K562 (cell line): ENCODE data around the gene ZC3H12C. TPM values are rescaled to one million over a fixed set of nuclear protein-coding genes. Genes with fewer than 3 reads are reported as not detected.

Source experiments
- CCNT2 ChIP-seq: IDR thresholded peaks from 2 replicates; pipeline ENCODE4 v1.6.1; 2011; ENCODE audit warnings: borderline replicate concordance, low read depth, mild to moderate bottlenecking, moderate library complexity, mixed read lengths, low read length; ENCODE audit not compliant: insufficient read length; ENCODE audit errors: extremely low read depth
- E2F3 ChIP-seq: fragments of 250-450 bp; sonication (Bioruptor Pico); IDR thresholded peaks from 2 replicates; pipeline ENCODE4 v1.4.0; 2020; ENCODE audit warnings: mild to moderate bottlenecking
- ILK ChIP-seq: fragments of 450-650 bp; IDR thresholded peaks from 2 replicates; pipeline ENCODE4 v1.6.1; 2016; ENCODE audit warnings: missing genetic modification characterization, low read depth, mild to moderate bottlenecking, missing compliant biosample characterization, moderate library complexity, borderline replicate concordance
- MAZ ChIP-seq, 2 experiments: fragments of 450-650 bp in 1 of 2; sonication (generic) in 1 of 2; formaldehyde crosslinking; IDR thresholded peaks in 1 of 2; conservative IDR thresholded peaks in 1 of 2; 2 replicates each; pipeline versions ENCODE4 v1.4.0 to v1.5.0; 2020; ENCODE audit warnings: mild to moderate bottlenecking in 1 of 2, missing genetic modification reagents in 1 of 2
- NR2C2 ChIP-seq, 2 experiments: fragments of 200-800 bp in 1 of 2; sonication (Bioruptor generic) in 1 of 2; sonication (generic) in 1 of 2; formaldehyde crosslinking in 1 of 2; IDR thresholded peaks; 2 replicates each; pipeline versions ENCODE4 v1.6.1 to v1.8.0; 2016 to 2022; ENCODE audit warnings: mild to moderate bottlenecking in 1 of 2, missing compliant biosample characterization in 1 of 2, missing genetic modification characterization in 1 of 2, missing genetic modification reagents in 1 of 2
- NR4A1 ChIP-seq, 2 experiments: fragments of 250-450 bp in 1 of 2; fragments of 450-650 bp in 1 of 2; sonication (Bioruptor Pico) in 1 of 2; IDR thresholded peaks; 2 replicates each; pipeline versions ENCODE4 v1.4.0 to v1.6.1; 2016 to 2020; ENCODE audit warnings: mild to moderate bottlenecking in 2 of 2, missing compliant biosample characterization in 1 of 2, missing genetic modification characterization in 1 of 2, moderate library complexity in 1 of 2
- PTTG1 ChIP-seq: fragments of 450-650 bp; IDR thresholded peaks from 2 replicates; pipeline ENCODE4 v1.6.1; 2016; ENCODE audit warnings: low read depth, mild to moderate bottlenecking, missing genetic modification characterization, missing compliant biosample characterization
- PYGO2 ChIP-seq: fragments of 450-650 bp; IDR thresholded peaks from 2 replicates; pipeline ENCODE4 v1.6.1; 2016; ENCODE audit warnings: mild to moderate bottlenecking, missing genetic modification characterization, moderate library complexity, missing compliant biosample characterization
- RBM15 ChIP-seq: fragments of 200-400 bp; formaldehyde crosslinking; IDR thresholded peaks from 2 replicates; pipeline ENCODE4 v1.6.1; 2018; ENCODE audit warnings: mild to moderate bottlenecking, low read length, moderate library complexity; ENCODE audit not compliant: insufficient read depth
- TEAD1 ChIP-seq, 2 experiments: fragments of 450-650 bp in 1 of 2; sonication (generic) in 1 of 2; formaldehyde crosslinking; IDR thresholded peaks; 2 replicates each; pipeline versions ENCODE4 v1.4.0 to v1.8.0; 2020 to 2022; ENCODE audit warnings: mild to moderate bottlenecking in 2 of 2, missing genetic modification reagents in 1 of 2
- USF2 ChIP-seq: sonication (generic); formaldehyde crosslinking; IDR thresholded peaks from 2 replicates; pipeline ENCODE4 v1.5.0; 2020; ENCODE audit warnings: missing genetic modification reagents
- ZBTB9 ChIP-seq: fragments of 450-650 bp; formaldehyde crosslinking; IDR thresholded peaks from 2 replicates; pipeline ENCODE4 v1.4.0; 2020; ENCODE audit warnings: mild to moderate bottlenecking, moderate library complexity
- ZFP1 ChIP-seq: fragments of 450-650 bp; formaldehyde crosslinking; IDR thresholded peaks from 2 replicates; pipeline ENCODE4 v1.4.0; 2020; ENCODE audit warnings: mild to moderate bottlenecking, mixed read lengths
- ZNF23 ChIP-seq: fragments of 250-450 bp; sonication (Bioruptor Pico); IDR thresholded peaks from 2 replicates; pipeline ENCODE4 v1.4.0; 2020; ENCODE audit warnings: mild to moderate bottlenecking
- ZNF41 ChIP-seq: fragments of 250-450 bp; sonication (Bioruptor Pico); conservative IDR thresholded peaks from 2 replicates; pipeline ENCODE4 v1.4.0; 2020; ENCODE audit warnings: mild to moderate bottlenecking
- polyA plus RNA-seq, 8 experiments: library from polyadenylated mRNA; depleted of rRNA in 4 of 8; stranded (reverse) in 5 of 8; unstranded in 3 of 8; fragments of >200 nt; fragmentation: Nextera tagmentation in 2 of 8; fragmentation: Illumina TruSeq in 1 of 8; extraction: Ambion mirVana in 2 of 8; extraction: Trizol in 1 of 8; gene quantifications; 2 replicates each; pipeline versions ENCODE4 v1.2.1 to v1.2.3, GENCODE V29; 2011 to 2014; ENCODE audit warnings: inconsistent platforms in 1 of 8, missing spikeins in 1 of 8
- total RNA-seq, 7 experiments: library from RNA; depleted of rRNA in 6 of 7; stranded (reverse); fragments of >200 nt in 6 of 7; fragmentation: Illumina TruSeq in 2 of 7; extraction: Trizol in 2 of 7; gene quantifications; 2 replicates each; pipeline versions ENCODE4 v1.2.1 to v1.2.3, GENCODE V29; 2011 to 2021; ENCODE audit warnings: low replicate concordance in 1 of 7
- TF ChIP-seq, protein P1 (sequence below): fragments of 250-450 bp; sonication (Bioruptor Pico); IDR thresholded peaks from 2 replicates; pipeline ENCODE4 v1.4.0; 2020; ENCODE audit warnings: mild to moderate bottlenecking
- TF ChIP-seq, protein P2 (sequence below): fragments of 450-650 bp; formaldehyde crosslinking; IDR thresholded peaks from 2 replicates; pipeline ENCODE4 v1.4.0; 2022; ENCODE audit warnings: mild to moderate bottlenecking, moderate library complexity
- TF ChIP-seq, protein P3 (sequence below): fragments of 250-450 bp; sonication (Bioruptor Pico); IDR thresholded peaks from 2 replicates; pipeline ENCODE4 v1.5.0; 2020; ENCODE audit warnings: mild to moderate bottlenecking, borderline replicate concordance

Gene ZC3H12C
- total and polyA plus RNA-seq, 9 of the 15 experiments (the other 6 are each of a cell fraction or from before 2014, with no cell fraction given) = 0.56 to 5.9 (median 3.3) TPM

DNA sequence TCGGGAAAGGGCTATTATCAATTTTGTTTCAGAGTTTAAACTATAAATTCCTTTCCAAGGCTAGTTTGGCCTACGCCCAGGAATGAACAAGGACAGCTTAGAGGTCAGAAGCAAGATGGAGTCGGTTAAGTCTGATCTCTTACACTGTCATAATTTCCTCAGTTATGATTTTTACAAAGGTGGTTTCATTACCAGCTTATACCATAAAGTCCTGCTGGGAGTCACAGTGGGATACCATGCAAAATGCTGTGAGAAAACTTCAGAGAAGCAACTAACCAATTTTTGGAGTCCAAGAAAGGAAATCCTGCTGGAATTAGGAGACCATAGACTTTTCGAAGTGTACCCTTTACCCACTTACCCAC lies 17.4 kb upstream of the ZC3H12C start (continued):
- TF ChIP-seq USF2 = no peak
- TF ChIP-seq MAZ (CRISPR knock-in tag; conservative IDR thresholded peaks at IDR 0.05 in 1 of 2, IDR thresholded peaks at IDR 0.05 in 1 of 2) = peak in 1 of 2 experiments; percentile 47; a peak in 2 of 4 replicates
- TF ChIP-seq NR4A1 (CRISPR knock-in tag; IDR thresholded peaks at IDR 0.05) = no peak
- TF ChIP-seq NR4A1 (tag; IDR thresholded peaks at IDR 0.05) = peak; percentile 92
- TF ChIP-seq ZNF23 (CRISPR knock-in tag) = peak; percentile 77; the same call in 1 of the 2 replicates
- TF ChIP-seq ZNF41 (CRISPR knock-in tag) = peak; percentile 66; the same call in 1 of the 2 replicates
- TF ChIP-seq E2F3 (CRISPR knock-in tag) = 0 out of 2 replicates have a peak, but pooled peaks have one; percentile 10
- TF ChIP-seq, protein P1, sequence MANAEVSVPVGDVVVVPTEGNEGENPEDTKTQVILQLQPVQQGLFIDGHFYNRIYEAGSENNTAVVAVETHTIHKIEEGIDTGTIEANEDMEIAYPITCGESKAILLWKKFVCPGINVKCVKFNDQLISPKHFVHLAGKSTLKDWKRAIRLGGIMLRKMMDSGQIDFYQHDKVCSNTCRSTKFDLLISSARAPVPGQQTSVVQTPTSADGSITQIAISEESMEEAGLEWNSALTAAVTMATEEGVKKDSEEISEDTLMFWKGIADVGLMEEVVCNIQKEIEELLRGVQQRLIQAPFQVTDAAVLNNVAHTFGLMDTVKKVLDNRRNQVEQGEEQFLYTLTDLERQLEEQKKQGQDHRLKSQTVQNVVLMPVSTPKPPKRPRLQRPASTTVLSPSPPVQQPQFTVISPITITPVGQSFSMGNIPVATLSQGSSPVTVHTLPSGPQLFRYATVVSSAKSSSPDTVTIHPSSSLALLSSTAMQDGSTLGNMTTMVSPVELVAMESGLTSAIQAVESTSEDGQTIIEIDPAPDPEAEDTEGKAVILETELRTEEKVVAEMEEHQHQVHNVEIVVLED (CRISPR knock-in tag) = peak; percentile 38; the same call in 1 of the 2 replicates
- no peak for TF ChIP-seq RBM15
- no peak for TF ChIP-seq NR2C2 (CRISPR knock-in tag; IDR thresholded peaks at IDR 0.05)
- TF ChIP-seq NR2C2 (tag; IDR thresholded peaks at IDR 0.05) = 0 out of 2 replicates have a peak, but pooled peaks have one; percentile 33
- peak in 1 of 2 experiments; percentile 72; a peak in 1 of 4 replicates for TF ChIP-seq TEAD1 (CRISPR knock-in tag; IDR thresholded peaks at IDR 0.05)
- TF ChIP-seq, protein P2, sequence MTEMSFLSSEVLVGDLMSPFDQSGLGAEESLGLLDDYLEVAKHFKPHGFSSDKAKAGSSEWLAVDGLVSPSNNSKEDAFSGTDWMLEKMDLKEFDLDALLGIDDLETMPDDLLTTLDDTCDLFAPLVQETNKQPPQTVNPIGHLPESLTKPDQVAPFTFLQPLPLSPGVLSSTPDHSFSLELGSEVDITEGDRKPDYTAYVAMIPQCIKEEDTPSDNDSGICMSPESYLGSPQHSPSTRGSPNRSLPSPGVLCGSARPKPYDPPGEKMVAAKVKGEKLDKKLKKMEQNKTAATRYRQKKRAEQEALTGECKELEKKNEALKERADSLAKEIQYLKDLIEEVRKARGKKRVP (CRISPR knock-in tag) = peak; percentile 74
- peak; percentile 83 for TF ChIP-seq PYGO2 (tag)
- TF ChIP-seq ILK (tag) = peak; percentile 73; the same call in 1 of the 2 replicates
- peak; percentile 34; the same call in 1 of the 2 replicates for TF ChIP-seq PTTG1 (tag)
- TF ChIP-seq ZBTB9 = peak; percentile 64
- TF ChIP-seq, protein P3, sequence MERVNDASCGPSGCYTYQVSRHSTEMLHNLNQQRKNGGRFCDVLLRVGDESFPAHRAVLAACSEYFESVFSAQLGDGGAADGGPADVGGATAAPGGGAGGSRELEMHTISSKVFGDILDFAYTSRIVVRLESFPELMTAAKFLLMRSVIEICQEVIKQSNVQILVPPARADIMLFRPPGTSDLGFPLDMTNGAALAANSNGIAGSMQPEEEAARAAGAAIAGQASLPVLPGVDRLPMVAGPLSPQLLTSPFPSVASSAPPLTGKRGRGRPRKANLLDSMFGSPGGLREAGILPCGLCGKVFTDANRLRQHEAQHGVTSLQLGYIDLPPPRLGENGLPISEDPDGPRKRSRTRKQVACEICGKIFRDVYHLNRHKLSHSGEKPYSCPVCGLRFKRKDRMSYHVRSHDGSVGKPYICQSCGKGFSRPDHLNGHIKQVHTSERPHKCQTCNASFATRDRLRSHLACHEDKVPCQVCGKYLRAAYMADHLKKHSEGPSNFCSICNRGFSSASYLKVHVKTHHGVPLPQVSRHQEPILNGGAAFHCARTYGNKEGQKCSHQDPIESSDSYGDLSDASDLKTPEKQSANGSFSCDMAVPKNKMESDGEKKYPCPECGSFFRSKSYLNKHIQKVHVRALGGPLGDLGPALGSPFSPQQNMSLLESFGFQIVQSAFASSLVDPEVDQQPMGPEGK (CRISPR knock-in tag) = 0 out of 2 replicates have a peak, but pooled peaks have one; percentile 58
- 0 out of 2 replicates have a peak, but pooled peaks have one; percentile 25 for TF ChIP-seq ZFP1 (CRISPR knock-in tag)
- no peak for TF ChIP-seq CCNT2
